Endodermal cell (in vitro differentiated cells): Measurements from ENCODE around the gene PADI4. TPM values are rescaled to one million over a fixed set of nuclear protein-coding genes. Genes with fewer than 3 reads are reported as not detected.

ENCODE experiments used
- DNase-seq: peaks from one replicate; pipeline ENCODE4 v3.0.0-alpha.2; 2017
- H3K27ac ChIP-seq: 2 replicates; pipeline ENCODE4 v1.5.1; 2013; ENCODE audit warnings: mild to moderate bottlenecking, low read depth, low read length, moderate library complexity
- H3K27me3 ChIP-seq: 2 replicates; pipeline ENCODE4 v1.6.1; 2013; ENCODE audit warnings: mild to moderate bottlenecking, low read length, moderate library complexity; ENCODE audit not compliant: insufficient read depth, control insufficient read depth, poor library complexity, severe bottlenecking
- H3K36me3 ChIP-seq: 2 replicates; pipeline ENCODE4 v1.7.0; 2013; ENCODE audit warnings: mild to moderate bottlenecking, low read length, moderate library complexity; ENCODE audit not compliant: control insufficient read depth, insufficient read depth
- H3K4me1 ChIP-seq: one replicate; pipeline ENCODE4 v1.7.0; 2013; ENCODE audit warnings: low read length; ENCODE audit not compliant: control insufficient read depth, insufficient read depth
- H3K4me3 ChIP-seq: 2 replicates; pipeline ENCODE4 v1.5.1; 2013; ENCODE audit warnings: mild to moderate bottlenecking, low read length, moderate library complexity
- H3K9ac ChIP-seq: 2 replicates; pipeline ENCODE4 v1.6.1; 2013; ENCODE audit warnings: mild to moderate bottlenecking, low read length, moderate library complexity; ENCODE audit not compliant: poor library complexity, severe bottlenecking; ENCODE audit errors: extremely low read depth
- H3K9me3 ChIP-seq: 2 replicates; pipeline ENCODE4 v1.6.1; 2013; ENCODE audit warnings: mild to moderate bottlenecking, low read length, moderate library complexity; ENCODE audit not compliant: control insufficient read depth
- H3K27ac Mint-ChIP-seq: 2 replicates; pipeline ENCODE4 v1.8.0; 2020; ENCODE audit warnings: mixed read lengths
- H3K27me3 Mint-ChIP-seq: 2 replicates; pipeline ENCODE4 v1.8.0; 2021; ENCODE audit warnings: mild to moderate bottlenecking, mixed read lengths; ENCODE audit not compliant: insufficient read depth
- H3K36me3 Mint-ChIP-seq: 2 replicates; pipeline ENCODE4 v1.8.0; 2020; ENCODE audit warnings: low read depth, mixed read lengths
- H3K4me1 Mint-ChIP-seq: 2 replicates; pipeline ENCODE4 v1.8.0; 2020; ENCODE audit warnings: mixed read lengths
- H3K4me3 Mint-ChIP-seq: 2 replicates; pipeline ENCODE4 v1.8.0; 2020; ENCODE audit warnings: mild to moderate bottlenecking, moderate library complexity, mixed read lengths
- H3K9me3 Mint-ChIP-seq: 2 replicates; pipeline ENCODE4 v1.8.0; 2020; ENCODE audit warnings: mild to moderate bottlenecking, mixed read lengths
- WGBS, 2 experiments: methylation state at CpG; one replicate each; pipeline versions ENCODE4 v1.1.5 to v1.1.7; 2013; ENCODE audit warnings: missing lambda C conversion rate in 2 of 2, mixed read lengths in 1 of 2; ENCODE audit not compliant: insufficient coverage in 1 of 2, insufficient read length in 1 of 2; 5-methylcytosine and 5-hydroxymethylcytosine counted together
- total RNA-seq, 2 donors: library from RNA; stranded (reverse); fragmentation: NEBNext Ultra II Directional in 1 of 2; extraction: Animal tissue kit (Norgen Biotek cat#: 25700) in 1 of 2; gene quantifications; 2 replicates in 1 of 2; 3 replicates in 1 of 2; pipeline ENCODE4 v1.2.1, GENCODE V29; 2021
- TF ChIP-seq, protein P1 (sequence below): fragments of 200-600 bp; sonication (generic); conservative IDR thresholded peaks from 2 replicates; pipeline ENCODE4 v1.5.0; 2021; ENCODE audit warnings: antibody characterized with exemption, mild to moderate bottlenecking

Gene PADI4
- total RNA-seq, 2 donors from 2014 or later: not detected

- no peaks in the 10 kb centered on the region for H3K4me1 Mint-ChIP-seq
- Histone ChIP-seq H3K27me3 (no peaks in the 10 kb centered on the region), H3K9me3 (no peaks in the 10 kb centered on the region), H3K36me3 (no peaks in the 10 kb centered on the region), H3K9ac (no peak overlapping the region), H3K4me1 (no peaks in the 10 kb centered on the region), H3K27ac (no peak overlapping the region), H3K4me3 (no peak overlapping the region)
- H3K27ac Mint-ChIP-seq: no peak overlapping the region
- no peaks in the 10 kb centered on the region for H3K36me3 Mint-ChIP-seq
- H3K4me3 Mint-ChIP-seq: no peak overlapping the region
- TF ChIP-seq, protein P1, sequence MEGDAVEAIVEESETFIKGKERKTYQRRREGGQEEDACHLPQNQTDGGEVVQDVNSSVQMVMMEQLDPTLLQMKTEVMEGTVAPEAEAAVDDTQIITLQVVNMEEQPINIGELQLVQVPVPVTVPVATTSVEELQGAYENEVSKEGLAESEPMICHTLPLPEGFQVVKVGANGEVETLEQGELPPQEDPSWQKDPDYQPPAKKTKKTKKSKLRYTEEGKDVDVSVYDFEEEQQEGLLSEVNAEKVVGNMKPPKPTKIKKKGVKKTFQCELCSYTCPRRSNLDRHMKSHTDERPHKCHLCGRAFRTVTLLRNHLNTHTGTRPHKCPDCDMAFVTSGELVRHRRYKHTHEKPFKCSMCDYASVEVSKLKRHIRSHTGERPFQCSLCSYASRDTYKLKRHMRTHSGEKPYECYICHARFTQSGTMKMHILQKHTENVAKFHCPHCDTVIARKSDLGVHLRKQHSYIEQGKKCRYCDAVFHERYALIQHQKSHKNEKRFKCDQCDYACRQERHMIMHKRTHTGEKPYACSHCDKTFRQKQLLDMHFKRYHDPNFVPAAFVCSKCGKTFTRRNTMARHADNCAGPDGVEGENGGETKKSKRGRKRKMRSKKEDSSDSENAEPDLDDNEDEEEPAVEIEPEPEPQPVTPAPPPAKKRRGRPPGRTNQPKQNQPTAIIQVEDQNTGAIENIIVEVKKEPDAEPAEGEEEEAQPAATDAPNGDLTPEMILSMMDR: no peak
- WGBS, 2 experiments: 86 to 87% methylated on average over 10 of the region's 10 CpGs
- H3K27me3 Mint-ChIP-seq: no peaks in the 10 kb centered on the region
- DNase-seq: no peak
- H3K9me3 Mint-ChIP-seq: no peaks in the 10 kb centered on the region
These were observed 84.3 kb downstream of the PADI4 start for GRCh38 chr1:17392199-17392740.

- 83 to 93% methylated on average over 6 to 8 of the region's 8 CpGs for WGBS, 2 experiments
- Mint-ChIP-seq H3K4me1 (no peaks in the 10 kb centered on the region), H3K9me3 (no peaks in the 10 kb centered on the region), H3K27me3 (no peaks in the 10 kb centered on the region), H3K4me3 (no peak overlapping the region), H3K36me3 (no peaks in the 10 kb centered on the region), H3K27ac (no peak overlapping the region)
- no peaks in the 10 kb centered on the region for H3K9me3 ChIP-seq
- DNase-seq: no peak
- no peak overlapping the region for H3K27ac ChIP-seq
- H3K9ac ChIP-seq: no peak overlapping the region
- H3K4me3 ChIP-seq: no peak overlapping the region
- TF ChIP-seq, protein P1: no peak
- H3K4me1 ChIP-seq: no peaks in the 10 kb centered on the region
- no peaks in the 10 kb centered on the region for H3K27me3 ChIP-seq
- no peaks in the 10 kb centered on the region for H3K36me3 ChIP-seq
These were observed 85.2 kb downstream of the PADI4 start for GRCh38 chr1:17393230-17393629.

- Mint-ChIP-seq H3K9me3 (no peaks in the 10 kb centered on the region), H3K27ac (no peak overlapping the region), H3K4me1 (no peaks in the 10 kb centered on the region), H3K36me3 (no peaks in the 10 kb centered on the region), H3K4me3 (no peak overlapping the region), H3K27me3 (no peaks in the 10 kb centered on the region)
- Histone ChIP-seq H3K27me3 (no peaks in the 10 kb centered on the region), H3K4me3 (no peak overlapping the region), H3K9me3 (no peaks in the 10 kb centered on the region), H3K9ac (no peak overlapping the region), H3K4me1 (no peaks in the 10 kb centered on the region), H3K36me3 (no peaks in the 10 kb centered on the region), H3K27ac (no peak overlapping the region)
- TF ChIP-seq, protein P1: no peak
- DNase-seq: no peak
- 90% methylated on average over 4 to 6 of the region's 7 CpGs for WGBS, 2 experiments
These were observed 90.1 kb downstream of the PADI4 start for GRCh38 chr1:17397910-17398695.
